Testis (tissue), 3 donors: Measurements from ENCODE around the gene RAB3C. TPM values are rescaled to one million over a fixed set of nuclear protein-coding genes. Genes with fewer than 3 reads are reported as not detected.
A peak's percentile ranks its signal among the peaks of the same experiment; 100 is the strongest.

Source experiments
- DNase-seq: peaks from one replicate; pipeline ENCODE4 v3.0.0-alpha.2; 2019
- H3K27ac ChIP-seq, 2 donors: fragments of 200-600 bp; sonication (generic); one replicate each; pipeline ENCODE4 v1.5.1; 2019
- H3K27me3 ChIP-seq: fragments of 200-600 bp; sonication (generic); one replicate; pipeline ENCODE4 v1.5.1; 2019
- H3K36me3 ChIP-seq: fragments of 200-600 bp; sonication (generic); one replicate; pipeline ENCODE4 v1.5.1; 2017; ENCODE audit warnings: low read depth; ENCODE audit errors: missing control alignments
- H3K4me1 ChIP-seq: fragments of 200-600 bp; sonication (generic); one replicate; pipeline ENCODE4 v1.5.1; 2019
- H3K4me3 ChIP-seq, 2 donors: fragments of 200-600 bp; sonication (generic); one replicate each; pipeline ENCODE4 v1.5.1; 2017 to 2019
- H3K9me3 ChIP-seq: fragments of 200-600 bp; sonication (generic); one replicate; pipeline ENCODE4 v1.5.1; 2017
- POLR2A ChIP-seq: fragments of 450-650 bp; IDR thresholded peaks from one replicate; pipeline ENCODE4 v1.6.1; 2017; ENCODE audit warnings: antibody characterized with exemption, mild to moderate bottlenecking, moderate library complexity
- WGBS, 2 donors: methylation state at CpG; one replicate each; pipeline ENCODE4 v1.1.5; 2018; 5-methylcytosine and 5-hydroxymethylcytosine counted together
- intact Hi-C: fragments of 100-400 bp; cut with DNase I; formaldehyde crosslinking; loops from one replicate; pipeline ENCODE4 v1.15.1; 2023; ENCODE audit warnings: low total_unique reads
- polyA plus RNA-seq: library from polyadenylated mRNA; stranded (reverse); fragments of 350-450 nt; fragmentation: Illumina TruSeq; extraction: RNeasy Lipid Tissue Mini Kit (QIAGEN cat#74804); gene quantifications from one replicate; pipeline ENCODE4 v1.2.3, GENCODE V29; 2014; ENCODE audit warnings: low read depth, low replicate concordance; ENCODE audit not compliant: insufficient read depth
- total RNA-seq, 2 donors: library from RNA; depleted of rRNA; stranded (reverse); fragments of >200 nt; gene quantifications; one replicate each; pipeline ENCODE4 v1.2.3, GENCODE V29; 2016
- TF ChIP-seq, protein P1 (sequence below), 3 experiments: fragments of 450-650 bp in 2 of 3; fragments of 200-600 bp in 1 of 3; sonication (generic) in 1 of 3; IDR thresholded peaks; one replicate each; pipeline ENCODE4 v1.5.1; 2016 to 2019; ENCODE audit warnings: antibody characterized with exemption in 3 of 3, mild to moderate bottlenecking in 2 of 3, moderate library complexity in 1 of 3

RAB3C gene
- total and polyA plus RNA-seq, 3 donors from 2014 or later: 0.47 to 2.5 (median 1.8) TPM

DNA sequence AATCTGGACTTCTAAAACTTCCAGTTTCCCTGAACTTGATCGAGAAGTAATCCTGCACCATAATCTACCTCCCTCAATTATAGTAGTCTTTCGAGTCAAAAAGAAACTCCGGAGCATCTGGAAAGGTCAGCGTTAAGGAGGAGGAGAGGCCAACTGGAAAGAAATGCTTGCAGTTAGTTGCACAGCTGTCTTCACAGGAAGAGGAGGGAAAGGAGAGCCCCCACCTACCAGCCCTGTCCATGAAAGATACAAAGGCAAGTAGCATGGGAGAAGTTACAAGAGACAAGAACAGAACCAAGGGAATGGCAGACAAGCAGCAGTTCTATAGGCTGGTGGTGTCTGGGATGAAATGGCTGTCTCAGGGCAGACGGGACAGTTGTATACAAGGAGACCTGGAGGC is 170.6 kb downstream of the RAB3C start:
- no peak overlapping the region for H3K4me3 ChIP-seq
- peaks cover 2% of the 10 kb centered on the region for H3K4me1 ChIP-seq
- no peak overlapping the region for H3K27ac ChIP-seq
- DNase-seq: no peak
- H3K27me3 ChIP-seq: no peaks in the 10 kb centered on the region
- no peaks in the 10 kb centered on the region for H3K9me3 ChIP-seq
- 50 to 51% methylated on average over 5 of the region's 5 CpGs for WGBS, 2 donors
- H3K36me3 ChIP-seq: no peaks in the 10 kb centered on the region
- TF ChIP-seq, protein P1, sequence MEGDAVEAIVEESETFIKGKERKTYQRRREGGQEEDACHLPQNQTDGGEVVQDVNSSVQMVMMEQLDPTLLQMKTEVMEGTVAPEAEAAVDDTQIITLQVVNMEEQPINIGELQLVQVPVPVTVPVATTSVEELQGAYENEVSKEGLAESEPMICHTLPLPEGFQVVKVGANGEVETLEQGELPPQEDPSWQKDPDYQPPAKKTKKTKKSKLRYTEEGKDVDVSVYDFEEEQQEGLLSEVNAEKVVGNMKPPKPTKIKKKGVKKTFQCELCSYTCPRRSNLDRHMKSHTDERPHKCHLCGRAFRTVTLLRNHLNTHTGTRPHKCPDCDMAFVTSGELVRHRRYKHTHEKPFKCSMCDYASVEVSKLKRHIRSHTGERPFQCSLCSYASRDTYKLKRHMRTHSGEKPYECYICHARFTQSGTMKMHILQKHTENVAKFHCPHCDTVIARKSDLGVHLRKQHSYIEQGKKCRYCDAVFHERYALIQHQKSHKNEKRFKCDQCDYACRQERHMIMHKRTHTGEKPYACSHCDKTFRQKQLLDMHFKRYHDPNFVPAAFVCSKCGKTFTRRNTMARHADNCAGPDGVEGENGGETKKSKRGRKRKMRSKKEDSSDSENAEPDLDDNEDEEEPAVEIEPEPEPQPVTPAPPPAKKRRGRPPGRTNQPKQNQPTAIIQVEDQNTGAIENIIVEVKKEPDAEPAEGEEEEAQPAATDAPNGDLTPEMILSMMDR (IDR thresholded peaks at IDR 0.05): no peak
- no peak for TF ChIP-seq POLR2A
- intact Hi-C loops: no loop called here

DNA sequence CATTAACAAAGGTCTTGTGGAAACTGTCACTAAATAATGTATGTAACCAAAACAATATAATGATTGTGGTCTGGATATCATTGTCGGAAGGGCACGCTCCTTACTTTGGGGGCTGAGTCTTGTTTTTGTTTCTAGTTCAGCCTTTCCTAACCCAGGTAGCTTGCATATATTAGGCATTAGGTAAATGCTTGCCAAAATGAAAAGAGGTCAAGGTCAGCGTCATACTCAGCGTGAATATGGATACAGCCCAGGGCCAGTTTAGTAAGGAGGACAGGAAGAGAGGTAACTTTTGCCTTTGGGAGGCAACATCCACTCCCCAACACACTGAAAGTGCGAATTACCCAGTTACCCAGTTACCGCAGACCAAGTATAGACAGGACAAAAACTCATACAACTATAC is 171.4 kb downstream of the RAB3C start:
- H3K9me3 ChIP-seq: no peaks in the 10 kb centered on the region
- no peaks in the 10 kb centered on the region for H3K27me3 ChIP-seq
- DNase-seq: no peak
- no peak for TF ChIP-seq POLR2A
- TF ChIP-seq, protein P1 (IDR thresholded peaks at IDR 0.05): no peak
- no peak overlapping the region for H3K27ac ChIP-seq
- H3K4me3 ChIP-seq: no peak overlapping the region
- 55 to 73% methylated on average over 6 of the region's 6 CpGs for WGBS, 2 donors
- intact Hi-C loops: no loop called here
- H3K4me1 ChIP-seq: peaks cover 2% of the 10 kb centered on the region
- H3K36me3 ChIP-seq: no peaks in the 10 kb centered on the region

DNA sequence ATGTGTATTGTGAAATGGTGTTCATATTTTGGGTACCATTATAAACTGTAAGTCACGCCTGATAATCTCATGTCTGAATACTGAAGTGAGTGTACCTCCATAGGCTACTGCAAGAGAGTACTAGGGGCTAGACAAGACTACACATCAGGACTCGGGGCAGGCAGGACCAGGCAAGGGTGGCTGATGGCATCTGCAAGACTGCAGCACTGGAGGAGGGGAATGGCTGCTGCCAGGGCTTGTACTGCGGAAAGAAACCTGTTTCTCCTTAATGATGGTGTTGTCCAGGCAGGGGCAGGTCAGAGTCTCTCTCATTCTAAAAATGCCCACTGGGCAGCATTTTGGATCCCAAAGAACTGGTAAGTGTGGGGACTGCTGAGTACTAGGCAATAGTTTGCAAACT is 172.5 kb downstream of the RAB3C start:
- H3K27me3 ChIP-seq: no peaks in the 10 kb centered on the region
- H3K27ac ChIP-seq: no peak overlapping the region
- no peaks in the 10 kb centered on the region for H3K36me3 ChIP-seq
- peaks cover 2% of the 10 kb centered on the region for H3K4me1 ChIP-seq
- 94% methylated on average over 3 of the region's 3 CpGs for WGBS, 2 donors
- H3K4me3 ChIP-seq: no peak overlapping the region
- intact Hi-C loops: no loop called here
- DNase-seq: no peak
- H3K9me3 ChIP-seq: no peaks in the 10 kb centered on the region
- TF ChIP-seq POLR2A: no peak
- TF ChIP-seq, protein P1 (IDR thresholded peaks at IDR 0.05): no peak

DNA sequence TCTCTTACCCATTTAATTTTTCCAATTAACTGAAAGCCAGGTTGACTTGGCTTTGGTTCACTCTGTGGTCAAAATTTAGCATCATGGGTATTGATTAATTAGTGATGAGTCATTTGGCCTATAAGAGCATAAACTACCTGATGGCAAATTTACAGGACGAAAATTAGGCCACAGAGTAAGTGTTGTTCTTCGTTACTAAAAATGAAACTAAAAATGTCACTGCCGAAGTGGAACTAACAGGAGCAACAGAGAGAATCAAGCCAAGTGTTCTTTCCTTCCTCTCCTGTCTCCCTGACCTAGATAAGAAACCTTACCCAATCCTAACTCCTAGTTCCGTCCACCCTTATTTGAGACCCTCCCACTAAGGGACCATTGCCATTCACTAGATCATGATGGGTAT is 176.9 kb downstream of the RAB3C start:
- DNase-seq: no peak
- intact Hi-C loops: no loop called here
- Histone ChIP-seq H3K4me3 (peak overlapping the region in 1 of 2 donors; percentile 5), H3K27me3 (no peaks in the 10 kb centered on the region), H3K4me1 (no peaks in the 10 kb centered on the region), H3K9me3 (no peaks in the 10 kb centered on the region), H3K27ac (peak overlapping the region in 1 of 2 donors; percentile 34), H3K36me3 (no peaks in the 10 kb centered on the region)
- WGBS, 2 donors: 19 to 28% methylated on average over 4 of the region's 4 CpGs
- TF ChIP-seq, protein P1 (IDR thresholded peaks at IDR 0.05): no peak
- TF ChIP-seq POLR2A: no peak

DNA sequence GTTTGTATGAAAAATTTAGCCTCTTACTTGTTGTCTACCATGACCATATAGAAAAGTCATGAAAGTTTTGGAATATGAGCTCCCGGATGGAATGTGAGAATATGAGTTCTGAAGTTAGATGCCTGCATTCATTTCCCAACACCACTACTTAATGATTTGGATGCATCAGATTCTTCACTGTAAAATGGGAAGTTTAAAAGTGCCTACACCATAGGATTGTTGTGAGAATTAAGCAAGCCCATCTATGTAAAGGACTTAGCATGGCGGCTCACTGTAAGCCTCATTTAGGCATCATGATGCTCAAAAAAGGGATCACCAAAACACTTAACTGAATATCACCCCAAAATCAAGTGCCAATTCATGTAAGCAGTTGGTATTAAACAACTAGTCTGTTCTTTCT is 177.3 kb downstream of the RAB3C start:
- no peak for DNase-seq
- Histone ChIP-seq H3K36me3 (no peaks in the 10 kb centered on the region), H3K9me3 (no peaks in the 10 kb centered on the region), H3K4me1 (no peaks in the 10 kb centered on the region), H3K27me3 (no peaks in the 10 kb centered on the region), H3K27ac (no peak overlapping the region), H3K4me3 (no peak overlapping the region)
- WGBS, 2 donors: 74 to 82% methylated on average over 2 of the region's 2 CpGs
- TF ChIP-seq, protein P1 (IDR thresholded peaks at IDR 0.05): no peak
- no peak for TF ChIP-seq POLR2A
- intact Hi-C loops: no loop called here
